Endodermal cell (in vitro differentiated cells): ENCODE results near the gene PCBP3. TPM values are rescaled to one million over a fixed set of nuclear protein-coding genes. Genes with fewer than 3 reads are reported as not detected.

ENCODE experiments used
- DNase-seq: peaks from one replicate; pipeline ENCODE4 v3.0.0-alpha.2; 2017
- H3K27ac ChIP-seq: 2 replicates; pipeline ENCODE4 v1.5.1; 2013; ENCODE audit warnings: mild to moderate bottlenecking, low read depth, low read length, moderate library complexity
- H3K27me3 ChIP-seq: 2 replicates; pipeline ENCODE4 v1.6.1; 2013; ENCODE audit warnings: mild to moderate bottlenecking, low read length, moderate library complexity; ENCODE audit not compliant: insufficient read depth, control insufficient read depth, poor library complexity, severe bottlenecking
- H3K36me3 ChIP-seq: 2 replicates; pipeline ENCODE4 v1.7.0; 2013; ENCODE audit warnings: mild to moderate bottlenecking, low read length, moderate library complexity; ENCODE audit not compliant: control insufficient read depth, insufficient read depth
- H3K4me1 ChIP-seq: one replicate; pipeline ENCODE4 v1.7.0; 2013; ENCODE audit warnings: low read length; ENCODE audit not compliant: control insufficient read depth, insufficient read depth
- H3K4me3 ChIP-seq: 2 replicates; pipeline ENCODE4 v1.5.1; 2013; ENCODE audit warnings: mild to moderate bottlenecking, low read length, moderate library complexity
- H3K9ac ChIP-seq: 2 replicates; pipeline ENCODE4 v1.6.1; 2013; ENCODE audit warnings: mild to moderate bottlenecking, low read length, moderate library complexity; ENCODE audit not compliant: poor library complexity, severe bottlenecking; ENCODE audit errors: extremely low read depth
- H3K9me3 ChIP-seq: 2 replicates; pipeline ENCODE4 v1.6.1; 2013; ENCODE audit warnings: mild to moderate bottlenecking, low read length, moderate library complexity; ENCODE audit not compliant: control insufficient read depth
- H3K27ac Mint-ChIP-seq: 2 replicates; pipeline ENCODE4 v1.8.0; 2020; ENCODE audit warnings: mixed read lengths
- H3K27me3 Mint-ChIP-seq: 2 replicates; pipeline ENCODE4 v1.8.0; 2021; ENCODE audit warnings: mild to moderate bottlenecking, mixed read lengths; ENCODE audit not compliant: insufficient read depth
- H3K36me3 Mint-ChIP-seq: 2 replicates; pipeline ENCODE4 v1.8.0; 2020; ENCODE audit warnings: low read depth, mixed read lengths
- H3K4me1 Mint-ChIP-seq: 2 replicates; pipeline ENCODE4 v1.8.0; 2020; ENCODE audit warnings: mixed read lengths
- H3K4me3 Mint-ChIP-seq: 2 replicates; pipeline ENCODE4 v1.8.0; 2020; ENCODE audit warnings: mild to moderate bottlenecking, moderate library complexity, mixed read lengths
- H3K9me3 Mint-ChIP-seq: 2 replicates; pipeline ENCODE4 v1.8.0; 2020; ENCODE audit warnings: mild to moderate bottlenecking, mixed read lengths
- CTCF ChIP-seq: fragments of 200-600 bp; sonication (generic); conservative IDR thresholded peaks from 2 replicates; pipeline ENCODE4 v1.5.0; 2021; ENCODE audit warnings: antibody characterized with exemption, mild to moderate bottlenecking
- WGBS, 2 experiments: methylation state at CpG; one replicate each; pipeline versions ENCODE4 v1.1.5 to v1.1.7; 2013; ENCODE audit warnings: missing lambda C conversion rate in 2 of 2, mixed read lengths in 1 of 2; ENCODE audit not compliant: insufficient coverage in 1 of 2, insufficient read length in 1 of 2; 5-methylcytosine and 5-hydroxymethylcytosine counted together
- total RNA-seq, 2 donors: library from RNA; stranded (reverse); fragmentation: NEBNext Ultra II Directional in 1 of 2; extraction: Animal tissue kit (Norgen Biotek cat#: 25700) in 1 of 2; gene quantifications; 2 replicates in 1 of 2; 3 replicates in 1 of 2; pipeline ENCODE4 v1.2.1, GENCODE V29; 2021

PCBP3 gene
- total RNA-seq, 2 donors from 2014 or later = 2.1 to 10.6 TPM

- no peak overlapping the region for H3K9ac ChIP-seq
- H3K9me3 ChIP-seq = no peaks in the 10 kb centered on the region
- no peak overlapping the region for H3K27ac ChIP-seq
- Mint-ChIP-seq H3K9me3 (peaks cover 10% of the 10 kb centered on the region), H3K4me3 (no peak overlapping the region), H3K27ac (no peak overlapping the region), H3K36me3 (peaks cover 10% of the 10 kb centered on the region), H3K27me3 (no peaks in the 10 kb centered on the region), H3K4me1 (no peaks in the 10 kb centered on the region)
- H3K36me3 ChIP-seq = no peaks in the 10 kb centered on the region
- no peak for DNase-seq
- 90 to 92% methylated on average over 4 to 7 of the region's 7 CpGs for WGBS, 2 experiments
- H3K4me3 ChIP-seq = no peak overlapping the region
- no peak for TF ChIP-seq CTCF
- no peaks in the 10 kb centered on the region for H3K4me1 ChIP-seq
- no peaks in the 10 kb centered on the region for H3K27me3 ChIP-seq
Observed at GRCh38 chr21:45748593-45748992, 105.1 kb downstream of the PCBP3 start.

GRCh38 chr21:45749974-45750373, 106.4 kb downstream of the PCBP3 start:
- H3K9me3 ChIP-seq = no peaks in the 10 kb centered on the region
- no peaks in the 10 kb centered on the region for H3K27me3 Mint-ChIP-seq
- no peak overlapping the region for H3K4me3 ChIP-seq
- no peak for DNase-seq
- H3K4me1 Mint-ChIP-seq = no peaks in the 10 kb centered on the region
- H3K27ac ChIP-seq = no peak overlapping the region
- H3K9ac ChIP-seq = no peak overlapping the region
- H3K27ac Mint-ChIP-seq = no peak overlapping the region
- no peak for TF ChIP-seq CTCF
- no peak overlapping the region for H3K4me3 Mint-ChIP-seq
- H3K36me3 ChIP-seq = no peaks in the 10 kb centered on the region
- 92 to 96% methylated on average over 10 to 15 of the region's 15 CpGs for WGBS, 2 experiments
- H3K4me1 ChIP-seq = no peaks in the 10 kb centered on the region
- peaks cover 10% of the 10 kb centered on the region for H3K9me3 Mint-ChIP-seq
- H3K27me3 ChIP-seq = no peaks in the 10 kb centered on the region
- H3K36me3 Mint-ChIP-seq = peaks cover 7% of the 10 kb centered on the region

GRCh38 chr21:45750936-45751335, 107.4 kb downstream of the PCBP3 start:
- no peak overlapping the region for H3K4me3 Mint-ChIP-seq
- no peaks in the 10 kb centered on the region for H3K27me3 ChIP-seq
- no peak overlapping the region for H3K4me3 ChIP-seq
- no peaks in the 10 kb centered on the region for H3K4me1 Mint-ChIP-seq
- H3K27ac Mint-ChIP-seq = no peak overlapping the region
- H3K36me3 ChIP-seq = no peaks in the 10 kb centered on the region
- WGBS, 2 experiments = 88 to 89% methylated on average over 5 of the region's 5 CpGs
- no peak overlapping the region for H3K27ac ChIP-seq
- no peaks in the 10 kb centered on the region for H3K36me3 Mint-ChIP-seq
- H3K9me3 Mint-ChIP-seq = peaks cover 3% of the 10 kb centered on the region
- no peaks in the 10 kb centered on the region for H3K4me1 ChIP-seq
- H3K9me3 ChIP-seq = no peaks in the 10 kb centered on the region
- DNase-seq = no peak
- no peaks in the 10 kb centered on the region for H3K27me3 Mint-ChIP-seq
- no peak for TF ChIP-seq CTCF
- no peak overlapping the region for H3K9ac ChIP-seq
